SK-N-MC (cell line): ENCODE data around the gene CCDC9.

ENCODE experiments used
- DNase-seq: peaks from one replicate; pipeline ENCODE4 v3.0.0-alpha.2; 2011; ENCODE audit warnings: low read depth, low spot score
- H3K27ac ChIP-seq: fragments of 200-600 bp; sonication (generic); 2 replicates; pipeline ENCODE4 v1.5.1; 2016; ENCODE audit warnings: mixed run types
- H3K36me3 ChIP-seq: fragments of 200-600 bp; sonication (generic); 2 replicates; pipeline ENCODE4 v1.6.1; 2017; ENCODE audit warnings: antibody characterized with exemption, low read length, mixed read lengths; ENCODE audit not compliant: insufficient read depth
- H3K4me3 ChIP-seq: fragments of 200-600 bp; sonication (generic); 2 replicates; pipeline ENCODE4 v1.5.1; 2016
- H3K9ac ChIP-seq: fragments of 200-600 bp; sonication (generic); 2 replicates; pipeline ENCODE4 v1.8.0; 2017; ENCODE audit warnings: mixed run types, mixed read lengths; ENCODE audit not compliant: insufficient read length
- H3K9me3 ChIP-seq: fragments of 200-600 bp; sonication (generic); 2 replicates; pipeline ENCODE4 v1.6.1; 2017; ENCODE audit warnings: low read depth, mild to moderate bottlenecking, antibody characterized with exemption, low read length, moderate library complexity, mixed read lengths
- EZH2 ChIP-seq: fragments of 200-600 bp; sonication (generic); IDR thresholded peaks from one replicate; pipeline ENCODE4 v1.6.1; 2017; ENCODE audit warnings: antibody characterized with exemption
- FOXP2 ChIP-seq: optimal IDR thresholded peaks from 2 replicates; pipeline ENCODE3; 2011; ENCODE audit warnings: mild to moderate bottlenecking, moderate library complexity; ENCODE audit not compliant: insufficient read depth; ENCODE audit errors: extremely low read length, control extremely low read depth
- POLR2AphosphoS5 ChIP-seq: IDR thresholded peaks from 2 replicates; pipeline ENCODE4 v1.6.1; 2012; ENCODE audit warnings: mild to moderate bottlenecking, low read depth, low read length, borderline replicate concordance

The CCDC9 gene

DNA sequence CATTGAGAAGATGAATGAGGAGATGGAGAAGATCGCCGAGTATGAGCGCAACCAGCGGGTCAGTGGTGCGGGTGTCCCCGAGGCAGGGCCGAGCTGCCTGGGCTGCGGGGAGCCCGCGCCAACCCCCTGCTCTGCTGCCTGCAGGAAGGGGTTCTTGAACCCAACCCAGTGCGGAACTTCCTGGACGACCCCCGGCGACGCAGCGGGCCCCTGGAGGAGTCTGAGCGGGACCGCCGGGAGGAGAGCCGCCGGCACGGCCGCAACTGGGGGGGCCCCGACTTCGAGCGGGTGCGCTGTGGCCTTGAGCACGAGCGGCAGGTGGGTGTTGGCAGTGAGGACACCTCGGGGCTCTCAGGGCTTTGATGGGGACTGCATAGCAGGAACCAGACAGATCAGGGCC, 8.3 kb downstream of the CCDC9 start:
- H3K36me3 ChIP-seq, result peaks cover 22% of the 10 kb centered on the region; the same call in 1 of the 2 replicates
- no peak for DNase-seq
- TF ChIP-seq FOXP2 (no peak), EZH2 (no peak), POLR2AphosphoS5 (no peak)
- no peak overlapping the region for H3K4me3 ChIP-seq
- H3K9ac ChIP-seq, result no peak overlapping the region
- no peak overlapping the region for H3K27ac ChIP-seq
- H3K9me3 ChIP-seq, result no peaks in the 10 kb centered on the region

DNA sequence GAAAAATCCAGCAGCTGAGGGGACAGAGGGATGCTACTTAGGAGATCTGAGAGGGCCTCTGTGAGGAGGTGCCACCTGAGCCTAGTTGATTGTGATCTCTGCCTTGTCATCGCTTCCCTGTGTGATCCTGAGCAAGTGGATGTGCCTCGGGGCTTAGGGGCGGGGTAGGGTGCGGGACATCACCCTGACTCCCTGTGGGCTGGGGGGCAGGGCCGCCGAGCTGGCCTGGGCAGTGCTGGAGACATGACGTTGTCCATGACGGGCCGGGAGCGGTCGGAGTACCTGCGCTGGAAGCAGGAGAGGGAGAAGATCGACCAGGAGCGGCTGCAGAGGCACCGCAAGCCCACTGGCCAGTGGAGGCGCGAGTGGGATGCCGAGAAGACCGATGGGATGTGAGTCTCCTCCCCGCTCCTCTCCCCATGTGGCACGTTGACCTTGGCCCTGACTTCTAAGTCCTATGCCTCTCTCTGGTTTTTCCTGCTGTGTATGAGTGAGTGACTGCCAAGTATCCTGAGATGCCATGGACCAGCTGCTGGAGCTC, 10.1 kb downstream of the CCDC9 start:
- no peak overlapping the region for H3K27ac ChIP-seq
- no peak for TF ChIP-seq POLR2AphosphoS5
- no peaks in the 10 kb centered on the region for H3K9me3 ChIP-seq
- no peak overlapping the region for H3K4me3 ChIP-seq
- H3K36me3 ChIP-seq, result peaks cover 8% of the 10 kb centered on the region; the same call in 1 of the 2 replicates
- no peak overlapping the region for H3K9ac ChIP-seq
- no peak for DNase-seq

DNA sequence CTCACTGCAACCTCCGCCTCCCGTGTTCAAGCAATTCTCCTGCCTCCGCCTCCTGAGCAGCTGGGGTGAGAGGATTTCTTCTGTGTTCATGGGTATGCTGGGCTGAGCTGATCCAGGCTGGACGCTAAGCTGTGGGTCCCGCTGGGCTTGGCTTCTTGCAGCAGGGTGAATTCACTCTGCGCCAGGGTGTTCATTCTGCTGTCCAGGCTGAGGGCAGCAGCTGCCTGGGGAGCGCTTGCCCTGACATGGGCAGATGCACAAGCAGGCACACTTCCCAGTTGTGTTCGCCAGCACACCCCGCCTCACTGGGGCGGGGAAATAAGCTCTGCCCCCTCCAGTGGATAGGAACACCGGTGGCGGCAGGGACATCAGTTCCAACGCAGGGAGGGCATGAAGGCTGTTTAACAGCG, 11.0 kb downstream of the CCDC9 start:
- no peak overlapping the region for H3K27ac ChIP-seq
- H3K9ac ChIP-seq, result no peak overlapping the region
- H3K9me3 ChIP-seq, result no peaks in the 10 kb centered on the region
- TF ChIP-seq POLR2AphosphoS5 (no peak), EZH2 (no peak), FOXP2 (no peak)
- peaks cover 8% of the 10 kb centered on the region; the same call in 1 of the 2 replicates for H3K36me3 ChIP-seq
- H3K4me3 ChIP-seq, result no peak overlapping the region
- DNase-seq, result no peak

DNA sequence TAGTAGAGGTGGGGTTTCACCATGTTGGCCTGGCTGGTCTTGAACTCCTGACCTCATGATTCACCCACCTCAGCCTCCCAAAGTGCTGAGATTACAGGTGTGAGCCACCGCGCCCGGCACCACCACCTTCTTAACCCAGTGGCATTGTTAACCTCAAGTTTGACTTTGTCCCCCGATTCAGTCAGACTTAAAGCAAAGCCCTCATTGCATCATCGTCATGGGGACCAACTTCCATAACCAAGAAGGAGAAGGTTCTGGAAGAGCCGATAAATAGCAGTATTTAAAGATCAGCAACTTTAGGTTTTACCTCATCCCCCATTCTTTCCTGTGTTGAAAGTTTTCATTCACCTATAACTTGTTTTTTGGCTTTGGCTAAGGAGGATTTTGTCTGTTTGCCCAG, 11.7 kb downstream of the CCDC9 start:
- H3K9me3 ChIP-seq, result no peaks in the 10 kb centered on the region
- TF ChIP-seq EZH2, result no peak
- TF ChIP-seq FOXP2, result no peak
- no peak for TF ChIP-seq POLR2AphosphoS5
- peaks cover 7% of the 10 kb centered on the region; the same call in 1 of the 2 replicates for H3K36me3 ChIP-seq
- no peak for DNase-seq
- H3K27ac ChIP-seq, result peak overlapping the region; percentile 29; the same call in 1 of the 2 replicates
- H3K4me3 ChIP-seq, result no peak overlapping the region
- H3K9ac ChIP-seq, result no peak overlapping the region

DNA sequence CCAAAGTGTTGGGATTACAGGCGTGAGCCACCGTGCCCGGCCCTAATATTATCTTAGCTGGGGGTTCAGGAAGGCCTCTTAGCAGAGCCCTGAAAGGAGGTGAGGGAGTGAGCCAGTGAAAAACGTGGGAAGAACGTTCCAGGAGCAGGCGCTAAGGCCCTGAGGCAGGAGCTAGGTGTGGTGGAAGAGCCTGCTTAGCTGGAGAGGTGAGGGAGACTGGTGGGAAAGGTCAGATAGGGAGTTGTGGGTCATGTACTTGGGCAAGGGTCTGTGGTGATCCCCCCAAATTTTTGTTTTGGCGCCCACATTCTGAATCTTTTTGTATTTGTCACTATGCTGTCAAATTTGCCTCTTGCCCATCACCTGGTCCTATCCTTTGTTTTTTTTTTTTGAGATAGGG, 13.3 kb downstream of the CCDC9 start:
- Histone ChIP-seq H3K9me3 (no peaks in the 10 kb centered on the region), H3K4me3 (no peak overlapping the region), H3K9ac (no peak overlapping the region), H3K36me3 (peaks cover 5% of the 10 kb centered on the region; the same call in 1 of the 2 replicates), H3K27ac (no peak overlapping the region)
- TF ChIP-seq POLR2AphosphoS5 (no peak), EZH2 (no peak), FOXP2 (no peak)
- no peak for DNase-seq

GRCh38 chr19:47270408-47270807, 14.1 kb downstream of the CCDC9 start:
- H3K9ac ChIP-seq, result no peak overlapping the region
- TF ChIP-seq POLR2AphosphoS5 (no peak), FOXP2 (no peak), EZH2 (no peak)
- H3K4me3 ChIP-seq, result no peak overlapping the region
- no peaks in the 10 kb centered on the region for H3K9me3 ChIP-seq
- no peak overlapping the region for H3K27ac ChIP-seq
- no peaks in the 10 kb centered on the region; the same call in 1 of the 2 replicates for H3K36me3 ChIP-seq
- no peak for DNase-seq

DNA sequence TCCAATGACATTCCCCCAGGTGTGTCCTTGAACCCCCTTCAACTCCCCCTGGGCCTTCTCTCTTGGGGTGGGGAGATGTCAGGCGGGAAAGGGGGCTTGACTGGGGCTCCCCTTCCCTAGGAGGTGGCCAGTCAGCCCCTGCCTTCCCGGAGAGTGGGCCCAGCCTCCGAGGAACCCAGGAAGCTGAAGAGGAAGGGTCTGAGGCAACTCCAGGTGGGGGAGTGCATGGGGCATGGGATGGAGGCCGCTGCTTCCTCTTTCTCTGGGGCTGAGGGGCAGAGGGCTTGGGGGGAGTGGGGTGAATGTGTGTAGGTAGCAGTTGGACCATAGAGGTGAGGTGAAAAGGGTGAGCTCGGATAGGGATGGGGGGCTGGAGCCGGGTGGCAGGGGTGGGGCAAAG, 15.6 kb downstream of the CCDC9 start:
- H3K36me3 ChIP-seq, result no peaks in the 10 kb centered on the region; the same call in 1 of the 2 replicates
- DNase-seq, result no peak
- H3K9me3 ChIP-seq, result no peaks in the 10 kb centered on the region
- TF ChIP-seq EZH2 (no peak), FOXP2 (no peak)
- no peak overlapping the region for H3K9ac ChIP-seq
- no peak overlapping the region for H3K4me3 ChIP-seq
- no peak overlapping the region for H3K27ac ChIP-seq

DNA sequence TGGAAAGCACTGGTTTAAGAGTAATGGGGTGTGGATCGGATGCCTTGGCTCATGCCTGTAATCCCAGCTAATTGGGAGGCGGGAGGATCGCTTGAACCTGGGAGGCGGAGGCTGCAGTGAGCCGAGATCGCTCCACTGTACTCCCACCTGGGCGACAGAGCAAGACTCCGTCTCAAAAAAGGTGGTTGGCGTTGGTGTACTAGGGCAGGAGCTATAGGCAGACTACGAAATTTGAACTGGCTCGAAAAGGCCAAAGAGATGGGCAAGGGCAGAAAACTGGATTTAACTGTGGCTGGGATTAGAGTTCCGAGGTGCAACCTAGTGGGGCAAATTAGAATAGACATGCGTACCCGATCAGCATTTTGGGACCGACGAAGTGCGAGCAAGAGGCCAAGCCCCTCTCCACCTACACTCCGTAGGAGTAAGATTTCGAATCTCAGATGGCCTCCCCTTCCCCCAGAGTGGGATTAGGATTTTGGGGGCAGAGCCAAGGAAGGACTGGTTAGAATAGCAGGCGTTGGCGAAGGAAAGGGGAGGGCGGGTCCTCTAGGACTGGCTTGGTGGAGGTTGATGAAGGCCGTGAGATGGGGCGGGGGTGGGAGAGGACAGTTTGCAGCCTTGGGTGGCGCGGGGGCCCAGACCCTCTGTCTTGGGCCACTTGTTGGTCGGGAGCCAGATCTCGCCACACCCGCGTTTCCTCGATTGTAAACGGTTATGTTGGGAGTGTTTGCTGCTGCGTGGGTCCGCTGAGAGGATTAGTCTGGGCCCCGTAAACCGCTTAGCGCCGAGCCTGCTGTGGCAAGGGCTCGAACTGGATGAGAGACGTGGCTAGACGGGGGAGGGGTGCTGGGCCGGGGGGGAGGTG, 16.4 kb downstream of the CCDC9 start:
- DNase-seq, result no peak

More for the DNA sequence above, 16.4 kb downstream of the CCDC9 start:
- Histone ChIP-seq H3K9me3 (no peaks in the 10 kb centered on the region), H3K4me3 (peak overlapping the region; percentile 86), H3K27ac (peak overlapping the region; percentile 93), H3K36me3 (no peaks in the 10 kb centered on the region; the same call in 1 of the 2 replicates), H3K9ac (peak overlapping the region; percentile 84)
- TF ChIP-seq FOXP2 (no peak), POLR2AphosphoS5 (no peak), EZH2 (no peak)
